Progenitor cell of endocrine pancreas (in vitro differentiated cells): ENCODE data around the gene SUGCT. TPM values are rescaled to one million over a fixed set of nuclear protein-coding genes. Genes with fewer than 3 reads are reported as not detected.

Source experiments
- DNase-seq: peaks from one replicate; pipeline ENCODE4 v3.0.0; 2021; ENCODE audit warnings: low spot score; ENCODE audit not compliant: unreplicated experiment
- H3K27ac Mint-ChIP-seq: 2 replicates; pipeline ENCODE4 v1.8.0; 2021; ENCODE audit warnings: mild to moderate bottlenecking, moderate library complexity, mixed read lengths
- H3K27me3 Mint-ChIP-seq: 2 replicates; pipeline ENCODE4 v1.8.0; 2021; ENCODE audit warnings: mixed read lengths
- H3K36me3 Mint-ChIP-seq: 2 replicates; pipeline ENCODE4 v1.8.0; 2022; ENCODE audit warnings: mixed read lengths; ENCODE audit not compliant: insufficient read depth
- H3K4me1 Mint-ChIP-seq: 2 replicates; pipeline ENCODE4 v1.8.0; 2021; ENCODE audit warnings: low read depth, mixed read lengths
- H3K4me3 Mint-ChIP-seq: 2 replicates; pipeline ENCODE4 v1.8.0; 2021; ENCODE audit warnings: low read depth, mild to moderate bottlenecking, moderate library complexity, mixed read lengths
- H3K9me3 Mint-ChIP-seq: 2 replicates; pipeline ENCODE4 v1.8.0; 2021; ENCODE audit warnings: low read depth, mixed read lengths
- total RNA-seq: library from RNA; stranded (reverse); gene quantifications from 2 replicates; pipeline ENCODE4 v1.2.1, GENCODE V29; 2021
- TF ChIP-seq, protein P1 (sequence below): fragments of 200-600 bp; sonication (generic); IDR thresholded peaks from one replicate; pipeline ENCODE4 v1.5.0; 2021; ENCODE audit warnings: antibody characterized with exemption, mild to moderate bottlenecking; ENCODE audit not compliant: unreplicated experiment

The SUGCT gene
- total RNA-seq, 1 donor from 2014 or later: 6.2 TPM

DNA sequence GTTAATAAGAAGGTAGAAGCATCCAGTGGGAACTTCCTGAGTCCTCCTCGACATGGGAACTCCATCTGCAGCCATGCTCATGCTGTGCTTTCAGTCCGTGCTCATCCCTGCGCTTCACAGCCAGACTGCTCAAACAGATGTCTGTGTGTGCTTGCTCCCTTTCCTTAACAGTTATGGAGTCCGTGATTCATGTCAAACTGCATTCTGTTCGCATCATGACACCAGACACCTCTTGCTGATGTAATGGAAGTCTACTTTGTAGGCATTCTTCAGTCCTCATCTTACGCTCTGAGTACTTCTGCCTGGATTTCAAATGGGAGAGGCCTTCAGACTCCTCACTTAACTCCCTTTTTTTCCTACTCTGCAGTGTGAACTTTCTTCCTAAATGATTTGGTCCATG is 304.9 kb downstream of the SUGCT start:
- peaks cover 4% of the 10 kb centered on the region for H3K36me3 Mint-ChIP-seq
- no peak for DNase-seq
- TF ChIP-seq, protein P1, sequence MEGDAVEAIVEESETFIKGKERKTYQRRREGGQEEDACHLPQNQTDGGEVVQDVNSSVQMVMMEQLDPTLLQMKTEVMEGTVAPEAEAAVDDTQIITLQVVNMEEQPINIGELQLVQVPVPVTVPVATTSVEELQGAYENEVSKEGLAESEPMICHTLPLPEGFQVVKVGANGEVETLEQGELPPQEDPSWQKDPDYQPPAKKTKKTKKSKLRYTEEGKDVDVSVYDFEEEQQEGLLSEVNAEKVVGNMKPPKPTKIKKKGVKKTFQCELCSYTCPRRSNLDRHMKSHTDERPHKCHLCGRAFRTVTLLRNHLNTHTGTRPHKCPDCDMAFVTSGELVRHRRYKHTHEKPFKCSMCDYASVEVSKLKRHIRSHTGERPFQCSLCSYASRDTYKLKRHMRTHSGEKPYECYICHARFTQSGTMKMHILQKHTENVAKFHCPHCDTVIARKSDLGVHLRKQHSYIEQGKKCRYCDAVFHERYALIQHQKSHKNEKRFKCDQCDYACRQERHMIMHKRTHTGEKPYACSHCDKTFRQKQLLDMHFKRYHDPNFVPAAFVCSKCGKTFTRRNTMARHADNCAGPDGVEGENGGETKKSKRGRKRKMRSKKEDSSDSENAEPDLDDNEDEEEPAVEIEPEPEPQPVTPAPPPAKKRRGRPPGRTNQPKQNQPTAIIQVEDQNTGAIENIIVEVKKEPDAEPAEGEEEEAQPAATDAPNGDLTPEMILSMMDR: no peak
- H3K9me3 Mint-ChIP-seq: peaks cover 11% of the 10 kb centered on the region
- no peak overlapping the region for H3K4me3 Mint-ChIP-seq
- no peaks in the 10 kb centered on the region for H3K27me3 Mint-ChIP-seq
- H3K27ac Mint-ChIP-seq: no peak overlapping the region
- H3K4me1 Mint-ChIP-seq: peaks cover 3% of the 10 kb centered on the region

DNA sequence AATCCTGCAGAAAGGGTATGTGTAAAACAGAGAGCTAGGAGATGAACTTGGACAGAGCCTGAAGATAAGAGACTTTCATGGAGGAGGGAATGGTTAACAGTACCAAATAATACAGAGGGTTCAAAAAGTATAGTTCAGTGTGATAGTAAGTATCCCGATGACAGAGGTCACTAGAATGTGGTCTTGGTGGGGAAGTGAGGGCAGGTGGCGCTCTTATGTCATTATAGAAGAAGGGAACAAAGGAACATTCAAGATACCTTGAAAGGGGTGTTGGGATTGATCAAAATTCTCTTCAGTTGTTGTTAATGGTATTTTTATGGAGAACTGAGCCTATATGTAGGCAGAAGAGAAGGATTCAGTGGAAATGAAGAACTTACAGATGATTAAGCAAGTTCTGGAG is 312.5 kb downstream of the SUGCT start:
- no peak for DNase-seq
- TF ChIP-seq, protein P1: no peak
- H3K36me3 Mint-ChIP-seq: no peaks in the 10 kb centered on the region

DNA sequence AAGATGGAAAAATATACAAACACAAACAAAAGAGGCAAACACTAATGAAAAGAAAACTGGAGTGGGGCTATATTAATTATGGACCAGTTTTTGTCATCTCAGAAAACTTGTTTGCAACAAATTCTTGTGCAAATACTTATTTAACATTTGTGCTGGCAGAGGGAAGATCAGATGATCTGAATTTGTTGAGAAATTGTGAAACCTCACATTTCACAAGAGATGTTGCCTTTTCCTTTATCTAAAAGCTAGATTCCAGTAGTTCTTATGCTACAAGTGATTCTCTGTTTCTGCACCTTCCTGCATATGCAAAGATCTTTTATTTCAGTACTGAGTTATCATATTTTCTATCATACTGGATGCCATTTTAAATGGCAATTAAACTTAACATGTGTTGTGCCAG is 320.7 kb downstream of the SUGCT start:
- TF ChIP-seq, protein P1: no peak
- Mint-ChIP-seq H3K9me3 (no peaks in the 10 kb centered on the region), H3K4me3 (no peak overlapping the region), H3K27me3 (no peaks in the 10 kb centered on the region), H3K27ac (no peak overlapping the region), H3K36me3 (no peaks in the 10 kb centered on the region), H3K4me1 (peaks cover 2% of the 10 kb centered on the region)
- DNase-seq: no peak

More for the DNA sequence above, 312.5 kb downstream of the SUGCT start:
- H3K9me3 Mint-ChIP-seq: peaks cover 3% of the 10 kb centered on the region
- no peaks in the 10 kb centered on the region for H3K4me1 Mint-ChIP-seq
- no peak overlapping the region for H3K4me3 Mint-ChIP-seq
- no peak overlapping the region for H3K27ac Mint-ChIP-seq
- no peaks in the 10 kb centered on the region for H3K27me3 Mint-ChIP-seq

DNA sequence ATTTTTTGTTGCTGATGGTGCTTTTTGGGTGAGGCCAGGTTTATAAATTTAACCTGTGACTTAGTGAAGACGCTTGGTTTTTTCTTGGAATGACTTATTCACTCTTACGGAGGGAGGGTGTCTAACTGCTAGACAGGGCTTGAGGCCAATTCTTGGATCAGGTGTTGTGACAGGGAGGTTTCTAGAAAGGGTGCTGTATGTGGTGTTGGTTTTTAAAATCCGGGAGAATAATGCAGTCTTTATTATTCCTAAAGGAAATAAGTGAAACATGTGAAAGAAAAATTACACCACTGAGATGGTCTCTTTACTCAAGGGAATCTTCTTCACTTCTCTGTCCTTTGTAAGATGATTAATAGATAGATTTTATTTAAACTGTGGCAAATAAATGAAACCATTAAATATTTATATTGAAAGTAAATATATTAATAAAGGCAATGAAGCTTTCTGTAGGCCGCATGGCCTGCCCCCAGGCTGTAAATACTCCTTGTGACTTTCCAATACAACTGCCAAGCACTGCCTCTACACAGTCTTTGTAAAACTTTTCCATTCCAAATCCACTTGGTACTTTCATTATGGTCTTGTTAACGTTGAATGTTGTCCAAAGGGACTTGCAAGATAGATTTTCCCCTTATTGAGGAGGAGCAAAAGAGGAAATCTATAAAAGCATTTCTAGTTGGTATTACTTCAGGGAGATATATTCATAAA is 323.1 kb downstream of the SUGCT start:
- Mint-ChIP-seq H3K36me3 (no peaks in the 10 kb centered on the region), H3K27ac (no peak overlapping the region), H3K4me3 (no peak overlapping the region), H3K4me1 (peaks cover 2% of the 10 kb centered on the region), H3K9me3 (no peaks in the 10 kb centered on the region), H3K27me3 (no peaks in the 10 kb centered on the region)
- TF ChIP-seq, protein P1: no peak
- DNase-seq: no peak

DNA sequence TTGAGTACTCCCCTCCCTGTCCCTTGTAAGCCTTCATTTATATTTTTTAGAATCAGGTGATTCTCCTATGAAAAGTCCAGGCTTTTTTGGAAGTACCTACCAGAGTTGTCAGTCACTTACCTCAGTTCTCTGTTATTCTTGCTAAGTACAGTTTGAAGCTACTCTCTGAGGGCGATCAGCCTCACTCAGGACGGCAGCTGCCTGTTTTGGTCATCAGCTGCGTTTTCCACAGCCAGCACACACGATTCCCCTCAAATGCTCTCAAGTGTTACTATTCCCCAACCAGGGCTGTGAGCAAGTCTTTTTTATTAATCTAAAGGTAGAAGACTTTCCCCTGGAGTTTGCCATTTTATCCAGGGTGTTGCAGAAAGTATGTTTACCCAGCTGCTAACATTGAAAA is 328.6 kb downstream of the SUGCT start:
- H3K9me3 Mint-ChIP-seq: no peaks in the 10 kb centered on the region
- TF ChIP-seq, protein P1: no peak
- peaks cover 2% of the 10 kb centered on the region for H3K4me1 Mint-ChIP-seq
- H3K4me3 Mint-ChIP-seq: no peak overlapping the region
- H3K27me3 Mint-ChIP-seq: no peaks in the 10 kb centered on the region
- no peaks in the 10 kb centered on the region for H3K36me3 Mint-ChIP-seq
- no peak for DNase-seq
- H3K27ac Mint-ChIP-seq: no peak overlapping the region
